Immature natural killer cell (primary cell): Measurements from ENCODE around the gene TBC1D14. TPM values are rescaled to one million over a fixed set of nuclear protein-coding genes. Genes with fewer than 3 reads are reported as not detected.

Source experiments
- DNase-seq, 3 donors: peaks; one replicate each; pipeline ENCODE4 v3.0.0; 2022; ENCODE audit warnings: mixed read lengths in 1 of 3
- H3K27ac Mint-ChIP-seq, 6 donors: one replicate each; pipeline ENCODE4 v1.8.0; 2020; ENCODE audit warnings: mixed read lengths in 6 of 6, mild to moderate bottlenecking in 5 of 6, inconsistent platforms in 4 of 6, moderate library complexity in 3 of 6
- H3K27me3 Mint-ChIP-seq, 3 donors: one replicate each; pipeline ENCODE4 v1.8.0; 2020 to 2021; ENCODE audit warnings: low read depth in 3 of 3, mild to moderate bottlenecking in 3 of 3, mixed read lengths in 3 of 3, moderate library complexity in 3 of 3, inconsistent platforms in 1 of 3
- H3K36me3 Mint-ChIP-seq, 3 donors: one replicate each; pipeline ENCODE4 v1.8.0; 2020; ENCODE audit warnings: mixed read lengths in 3 of 3, inconsistent platforms in 2 of 3, mild to moderate bottlenecking in 2 of 3
- H3K4me1 Mint-ChIP-seq, 2 donors: one replicate each; pipeline ENCODE4 v1.8.0; 2020; ENCODE audit warnings: inconsistent platforms in 2 of 2, mild to moderate bottlenecking in 2 of 2, mixed read lengths in 2 of 2, moderate library complexity in 1 of 2
- H3K4me3 Mint-ChIP-seq, 5 donors: one replicate each; pipeline ENCODE4 v1.8.0; 2020; ENCODE audit warnings: mild to moderate bottlenecking in 5 of 5, mixed read lengths in 5 of 5, inconsistent platforms in 3 of 5, moderate library complexity in 3 of 5
- H3K9me3 Mint-ChIP-seq, 6 donors: one replicate each; pipeline ENCODE4 v1.8.0; 2020; ENCODE audit warnings: mild to moderate bottlenecking in 6 of 6, mixed read lengths in 6 of 6, inconsistent platforms in 4 of 6, moderate library complexity in 3 of 6
- polyA plus RNA-seq, 3 donors: library from polyadenylated mRNA; unstranded; fragments of 300-500 nt; fragmentation: Illumina TruSeq; gene quantifications; one replicate each; pipeline ENCODE4 v1.2.3, GENCODE V29; 2021

Gene TBC1D14
- polyA plus RNA-seq, 3 donors from 2014 or later: 25.6 to 39.8 (median 26.6) TPM

- no peak overlapping the region for H3K27ac Mint-ChIP-seq
- peaks cover 39 to 48% of the 10 kb centered on the region in 2 donors for H3K4me1 Mint-ChIP-seq
- no peak for DNase-seq
- H3K36me3 Mint-ChIP-seq: peaks cover 15 to 34% (median 33%) of the 10 kb centered on the region in 3 donors
- no peaks in the 10 kb centered on the region for H3K9me3 Mint-ChIP-seq
- peaks cover 1 to 4% (median 1%) of the 10 kb centered on the region in 3 donors for H3K27me3 Mint-ChIP-seq
- H3K4me3 Mint-ChIP-seq: no peak overlapping the region
These were observed 23.3 kb downstream of the TBC1D14 start for GRCh38 chr4:6932918-6933317.

GRCh38 chr4:6933691-6934430 lies 24.2 kb downstream of the TBC1D14 start:
- Mint-ChIP-seq H3K9me3 (no peaks in the 10 kb centered on the region), H3K27me3 (peaks cover 1 to 4% (median 1%) of the 10 kb centered on the region in 3 donors), H3K4me3 (no peak overlapping the region), H3K36me3 (peaks cover 15 to 33% (median 31%) of the 10 kb centered on the region in 3 donors), H3K27ac (peak overlapping the region in 4 of 6 donors; percentile 4 to 50 (median 24)), H3K4me1 (peaks cover 42 to 48% of the 10 kb centered on the region in 2 donors)
- DNase-seq: no peak

- H3K27ac Mint-ChIP-seq: no peak overlapping the region
These were observed 26.3 kb downstream of the TBC1D14 start for GRCh38 chr4:6935965-6936364.

GRCh38 chr4:6937201-6937600 lies 27.6 kb downstream of the TBC1D14 start:
- H3K9me3 Mint-ChIP-seq: no peaks in the 10 kb centered on the region
- H3K27me3 Mint-ChIP-seq: peaks cover 4 to 7% (median 4%) of the 10 kb centered on the region in 3 donors
- H3K4me3 Mint-ChIP-seq: peak overlapping the region in 3 of 5 donors; percentile 47 to 52 (median 48)
- peak overlapping the region in 2 of 6 donors; percentile 11 to 35 for H3K27ac Mint-ChIP-seq
- no peak for DNase-seq
- peaks cover 58 to 60% of the 10 kb centered on the region in 2 donors for H3K4me1 Mint-ChIP-seq
- peaks cover 11 to 29% (median 22%) of the 10 kb centered on the region in 3 donors for H3K36me3 Mint-ChIP-seq

More at GRCh38 chr4:6935965-6936364, 26.3 kb downstream of the TBC1D14 start:
- Mint-ChIP-seq H3K4me1 (peaks cover 51 to 56% of the 10 kb centered on the region in 2 donors), H3K9me3 (no peaks in the 10 kb centered on the region), H3K36me3 (peaks cover 15 to 33% (median 26%) of the 10 kb centered on the region in 3 donors), H3K27me3 (peaks cover 4 to 7% (median 4%) of the 10 kb centered on the region in 3 donors), H3K4me3 (no peak overlapping the region)
- no peak for DNase-seq

- H3K27me3 Mint-ChIP-seq: peaks cover 3 to 7% (median 4%) of the 10 kb centered on the region in 3 donors
- peak overlapping the region in 2 of 6 donors; percentile 37 to 69 for H3K27ac Mint-ChIP-seq
- H3K9me3 Mint-ChIP-seq: no peaks in the 10 kb centered on the region
These were observed 28.1 kb downstream of the TBC1D14 start for GRCh38 chr4:6937754-6938153.

GRCh38 chr4:6938237-6938636 lies 28.6 kb downstream of the TBC1D14 start:
- Mint-ChIP-seq H3K9me3 (no peaks in the 10 kb centered on the region), H3K4me3 (peak overlapping the region in 2 of 5 donors; percentile 39 to 56), H3K36me3 (peaks cover 11 to 29% (median 22%) of the 10 kb centered on the region in 3 donors), H3K27me3 (peaks cover 3 to 7% (median 4%) of the 10 kb centered on the region in 3 donors), H3K4me1 (peaks cover 69 to 70% of the 10 kb centered on the region in 2 donors), H3K27ac (peak overlapping the region in 2 of 6 donors; percentile 37 to 94)
- DNase-seq: no peak

More at GRCh38 chr4:6937754-6938153, 28.1 kb downstream of the TBC1D14 start:
- DNase-seq: no peak
- peaks cover 11 to 29% (median 22%) of the 10 kb centered on the region in 3 donors for H3K36me3 Mint-ChIP-seq
- peaks cover 64 to 65% of the 10 kb centered on the region in 2 donors for H3K4me1 Mint-ChIP-seq
- peak overlapping the region in 4 of 5 donors; percentile 47 to 61 (median 50) for H3K4me3 Mint-ChIP-seq

- peaks cover 3 to 7% (median 3%) of the 10 kb centered on the region in 3 donors for H3K27me3 Mint-ChIP-seq
- H3K27ac Mint-ChIP-seq: peak overlapping the region in 5 of 6 donors; percentile 28 to 95 (median 83)
- no peak for DNase-seq
- H3K4me1 Mint-ChIP-seq: peaks cover 72 to 73% of the 10 kb centered on the region in 2 donors
- peaks cover 7 to 24% (median 17%) of the 10 kb centered on the region in 3 donors for H3K36me3 Mint-ChIP-seq
- no peaks in the 10 kb centered on the region for H3K9me3 Mint-ChIP-seq
- peak overlapping the region; percentile 51 to 80 (median 68) for H3K4me3 Mint-ChIP-seq
These were observed 29.1 kb downstream of the TBC1D14 start for GRCh38 chr4:6938647-6939271.

- peak; percentile 35 to 44 (median 40) for DNase-seq
- Mint-ChIP-seq H3K27me3 (peaks cover 3 to 7% (median 3%) of the 10 kb centered on the region in 3 donors), H3K9me3 (no peaks in the 10 kb centered on the region), H3K27ac (peak overlapping the region; percentile 83 to 95 (median 90)), H3K4me3 (peak overlapping the region; percentile 77 to 88 (median 79)), H3K4me1 (peaks cover 80 to 81% of the 10 kb centered on the region in 2 donors), H3K36me3 (peaks cover 3 to 12% (median 10%) of the 10 kb centered on the region in 3 donors)
These were observed 30.4 kb downstream of the TBC1D14 start for GRCh38 chr4:6939761-6940743.

GRCh38 chr4:6940744-6941137 lies 31.1 kb downstream of the TBC1D14 start:
- H3K27me3 Mint-ChIP-seq: peaks cover 3 to 5% (median 3%) of the 10 kb centered on the region in 3 donors
- H3K9me3 Mint-ChIP-seq: no peaks in the 10 kb centered on the region
- H3K27ac Mint-ChIP-seq: peak overlapping the region; percentile 83 to 95 (median 90)
- DNase-seq: no peak
- H3K36me3 Mint-ChIP-seq: peaks cover 3 to 8% (median 6%) of the 10 kb centered on the region in 3 donors
- peaks cover 82 to 83% of the 10 kb centered on the region in 2 donors for H3K4me1 Mint-ChIP-seq
- H3K4me3 Mint-ChIP-seq: peak overlapping the region; percentile 77 to 88 (median 79)

GRCh38 chr4:6941796-6942195 lies 32.2 kb downstream of the TBC1D14 start:
- no peaks in the 10 kb centered on the region for H3K36me3 Mint-ChIP-seq
- peak overlapping the region; percentile 83 to 96 (median 88) for H3K27ac Mint-ChIP-seq
- no peak for DNase-seq
- peaks cover 3 to 5% (median 5%) of the 10 kb centered on the region in 3 donors for H3K27me3 Mint-ChIP-seq
- H3K9me3 Mint-ChIP-seq: no peaks in the 10 kb centered on the region
- H3K4me1 Mint-ChIP-seq: peaks cover 75 to 77% of the 10 kb centered on the region in 2 donors
- peak overlapping the region; percentile 70 to 88 (median 81) for H3K4me3 Mint-ChIP-seq

- Mint-ChIP-seq H3K9me3 (no peaks in the 10 kb centered on the region), H3K4me3 (peak overlapping the region; percentile 70 to 88 (median 81)), H3K27me3 (peaks cover 3 to 5% (median 5%) of the 10 kb centered on the region in 3 donors), H3K4me1 (peaks cover 74 to 75% of the 10 kb centered on the region in 2 donors), H3K27ac (peak overlapping the region; percentile 83 to 96 (median 88)), H3K36me3 (no peaks in the 10 kb centered on the region)
- DNase-seq: peak; percentile 50 to 61 (median 52)
These were observed 32.7 kb downstream of the TBC1D14 start for GRCh38 chr4:6942238-6942800.

GRCh38 chr4:6943012-6943884 lies 33.6 kb downstream of the TBC1D14 start:
- Mint-ChIP-seq H3K9me3 (no peaks in the 10 kb centered on the region), H3K4me3 (peak overlapping the region; percentile 70 to 88 (median 81)), H3K27ac (peak overlapping the region; percentile 83 to 96 (median 88)), H3K4me1 (peaks cover 68 to 78% of the 10 kb centered on the region in 2 donors), H3K36me3 (no peaks in the 10 kb centered on the region), H3K27me3 (peaks cover 3 to 5% (median 3%) of the 10 kb centered on the region in 3 donors)
- DNase-seq: no peak
